H1 (cell line): Measurements from ENCODE around the gene COLEC11. TPM values are rescaled to one million over a fixed set of nuclear protein-coding genes. Genes with fewer than 3 reads are reported as not detected.

Experiments
- CTCF ChIA-PET: fragments of 300-600 bp; sonication (Branson Sonifier 250); formaldehyde crosslinking; loops from one replicate; lab custom pipeline; 2021; ENCODE audit not compliant: partially characterized antibody; lab: Charles Lee
- POLR2A ChIA-PET: fragments of 300-600 bp; sonication (Branson Sonifier 250); formaldehyde crosslinking; loops from one replicate; lab custom pipeline; 2021; ENCODE audit warnings: inconsistent platforms; ENCODE audit not compliant: partially characterized antibody; lab: Charles Lee
- DNase-seq, 2 experiments: peaks; one replicate each; pipeline versions ENCODE4 v3.0.0 to v3.0.0-alpha.2; 2010 to 2022; ENCODE audit warnings: low spot score in 2 of 2, low read depth in 1 of 2, mixed read lengths in 1 of 2
- FAIRE-seq: peaks from 2 replicates; lab custom pipeline; 2011; peaks lifted over from hg19 to GRCh38; lab: Jason Lieb, UNC
- H2AFZ ChIP-seq: 2 replicates; pipeline ENCODE4 v1.8.1; 2012; ENCODE audit warnings: low read length, inconsistent platforms
- H2AK5ac ChIP-seq: 2 replicates; pipeline ENCODE4 v1.6.1; 2013; ENCODE audit warnings: low read depth, low read length
- H2BK120ac ChIP-seq: replicated peaks from 2 replicates; pipeline ENCODE3; 2013; ENCODE audit warnings: low read depth, low read length, inconsistent platforms
- H2BK12ac ChIP-seq: 2 replicates; pipeline ENCODE4 v1.6.1; 2013; ENCODE audit warnings: low read depth, low read length
- H2BK15ac ChIP-seq: 2 replicates; pipeline ENCODE4 v1.6.1; 2013; ENCODE audit warnings: low read length
- H2BK20ac ChIP-seq: 2 replicates; pipeline ENCODE4 v1.6.1; 2013; ENCODE audit warnings: low read length
- H2BK5ac ChIP-seq: 2 replicates; pipeline ENCODE4 v1.6.1; 2013; ENCODE audit warnings: low read depth, low read length
- H3K14ac ChIP-seq: 2 replicates; pipeline ENCODE4 v1.6.1; 2013; ENCODE audit warnings: inconsistent platforms; ENCODE audit not compliant: insufficient read length
- H3K18ac ChIP-seq: 2 replicates; pipeline ENCODE4 v1.6.1; 2013; ENCODE audit warnings: low read length; ENCODE audit errors: extremely low read depth
- H3K23ac ChIP-seq: 2 replicates; pipeline ENCODE4 v1.6.1; 2013; ENCODE audit warnings: inconsistent platforms; ENCODE audit not compliant: insufficient read length
- H3K23me2 ChIP-seq: 2 replicates; pipeline ENCODE4 v1.6.1; 2013; ENCODE audit warnings: low read depth, low read length
- H3K27ac ChIP-seq: 2 replicates; pipeline ENCODE4 v1.6.1; 2011; ENCODE audit warnings: low read depth, low read length, inconsistent platforms
- H3K27me3 ChIP-seq, 4 experiments: replicated peaks in 1 of 4; 1 replicate in 1 of 4; 2 replicates in 3 of 4; pipeline versions ENCODE4 v1.6.1 to v1.8.1; 2011 to 2013; ENCODE audit warnings: low read length in 3 of 4, mild to moderate bottlenecking in 3 of 4, inconsistent platforms in 2 of 4, mixed read lengths in 2 of 4, moderate library complexity in 1 of 4; ENCODE audit not compliant: control insufficient read depth in 3 of 4, insufficient read depth in 3 of 4; ENCODE audit errors: extremely low read depth in 1 of 4
- H3K36me3 ChIP-seq, 4 experiments: 2 replicates each; pipeline versions ENCODE4 v1.6.1 to v1.8.1; 2011 to 2013; ENCODE audit warnings: mild to moderate bottlenecking in 4 of 4, low read length in 3 of 4, moderate library complexity in 2 of 4, control low read depth in 1 of 4, inconsistent platforms in 1 of 4; ENCODE audit not compliant: insufficient read depth in 4 of 4, control insufficient read depth in 2 of 4
- H3K4ac ChIP-seq: replicated peaks from 2 replicates; pipeline ENCODE3; 2013; ENCODE audit warnings: low read length, low read depth, mixed read lengths, inconsistent platforms; ENCODE audit not compliant: insufficient read length
- H3K4me1 ChIP-seq, 4 experiments: replicated peaks in 1 of 4; 1 replicate in 1 of 4; 2 replicates in 3 of 4; pipeline versions ENCODE4 v1.6.1 to v1.8.1; 2011 to 2013; ENCODE audit warnings: low read length in 3 of 4, inconsistent platforms in 2 of 4, mixed read lengths in 1 of 4; ENCODE audit not compliant: insufficient read depth in 4 of 4, control insufficient read depth in 3 of 4
- H3K4me2 ChIP-seq, 2 experiments: 2 replicates each; pipeline versions ENCODE4 v1.6.1 to v1.8.1; 2011 to 2013; ENCODE audit warnings: low read depth in 2 of 2, low read length in 2 of 2, control low read depth in 1 of 2, inconsistent platforms in 1 of 2, mild to moderate bottlenecking in 1 of 2; ENCODE audit not compliant: insufficient read depth in 1 of 2
- H3K4me3 ChIP-seq, 4 experiments: fragments of 200-600, 300-600 bp in 1 of 4; sonication (generic), shearing (Covaris generic), sonication (Bioruptor Twin) in 1 of 4; 2 replicates each; pipeline versions ENCODE4 v1.5.1 to v1.8.1; 2011 to 2016; ENCODE audit warnings: low read length in 4 of 4, low read depth in 3 of 4, control low read depth in 2 of 4, inconsistent platforms in 2 of 4, mild to moderate bottlenecking in 2 of 4, mixed read lengths in 1 of 4, moderate library complexity in 1 of 4; ENCODE audit not compliant: insufficient read depth in 2 of 4; ENCODE audit errors: extremely low read depth in 1 of 4
- H3K56ac ChIP-seq: replicated peaks from 2 replicates; pipeline ENCODE3; 2013; ENCODE audit warnings: low read depth, mild to moderate bottlenecking, mixed read lengths, low read length, inconsistent platforms; ENCODE audit not compliant: insufficient read length
- H3K79me1 ChIP-seq: 2 replicates; pipeline ENCODE4 v1.6.1; 2013; ENCODE audit warnings: low read depth, low read length, control low read depth
- H3K79me2 ChIP-seq, 2 experiments: 2 replicates each; pipeline versions ENCODE4 v1.6.1 to v1.8.1; 2012 to 2013; ENCODE audit warnings: low read length in 2 of 2, mild to moderate bottlenecking in 2 of 2, inconsistent platforms in 1 of 2; ENCODE audit not compliant: insufficient read depth in 2 of 2, control insufficient read depth in 1 of 2
- H3K9ac ChIP-seq, 4 experiments: replicated peaks in 1 of 4; 1 replicate in 1 of 4; 2 replicates in 3 of 4; pipeline versions ENCODE4 v1.6.1 to v1.8.1; 2011 to 2013; ENCODE audit warnings: low read depth in 3 of 4, low read length in 3 of 4, control low read depth in 2 of 4, mild to moderate bottlenecking in 2 of 4, moderate library complexity in 2 of 4, inconsistent platforms in 1 of 4; ENCODE audit errors: extremely low read depth in 1 of 4
- H3K9me3 ChIP-seq, 2 experiments: 2 replicates each; pipeline versions ENCODE4 v1.6.1 to v1.8.1; 2012 to 2013; ENCODE audit warnings: mild to moderate bottlenecking in 2 of 2, moderate library complexity in 2 of 2, control low read depth in 1 of 2, inconsistent platforms in 1 of 2, low read depth in 1 of 2, low read length in 1 of 2, mixed read lengths in 1 of 2; ENCODE audit not compliant: insufficient read depth in 2 of 2
- H4K20me1 ChIP-seq, 2 experiments: replicated peaks in 1 of 2; 2 replicates each; pipeline versions ENCODE3 to v1.8.1; 2011 to 2013; ENCODE audit warnings: inconsistent platforms in 2 of 2, low read length in 2 of 2, mild to moderate bottlenecking in 1 of 2; ENCODE audit not compliant: insufficient read depth in 2 of 2, control insufficient read depth in 1 of 2
- H4K5ac ChIP-seq: 2 replicates; pipeline ENCODE4 v1.6.1; 2013; ENCODE audit warnings: low read length, low read depth, mixed read lengths, inconsistent platforms; ENCODE audit not compliant: insufficient read length
- H4K8ac ChIP-seq: 2 replicates; pipeline ENCODE4 v1.8.0; 2013; ENCODE audit warnings: mild to moderate bottlenecking, moderate library complexity, low read length, inconsistent platforms; ENCODE audit not compliant: insufficient read depth; ENCODE audit errors: extremely low read depth
- H4K91ac ChIP-seq: replicated peaks from 2 replicates; pipeline ENCODE3; 2013; ENCODE audit warnings: low read length, mixed read lengths, inconsistent platforms; ENCODE audit not compliant: insufficient read length
- ASH2L ChIP-seq: fragments of 200-600, 300-600 bp; sonication (generic); IDR thresholded peaks from one replicate; pipeline ENCODE4 v1.7.1; 2017; ENCODE audit warnings: low read length
- JUND ChIP-seq: IDR thresholded peaks from 2 replicates; pipeline ENCODE4 v1.6.1; 2011; ENCODE audit warnings: mild to moderate bottlenecking, improper control_type of control experiment, low read length
- MAX ChIP-seq: IDR thresholded peaks from 2 replicates; pipeline ENCODE4 v1.6.1; 2012; ENCODE audit warnings: inconsistent platforms
- POLR2AphosphoS5 ChIP-seq: IDR thresholded peaks from 2 replicates; pipeline ENCODE4 v1.6.1; 2011; ENCODE audit warnings: low read depth, low read length
- TAF7 ChIP-seq: optimal IDR thresholded peaks from 2 replicates; pipeline ENCODE3; 2011; ENCODE audit warnings: low read depth, mild to moderate bottlenecking, inconsistent platforms, low read length, moderate library complexity, borderline replicate concordance
- WGBS, 2 experiments: shearing (Covaris generic) in 1 of 2; methylation state at CpG; one replicate each; pipeline versions ENCODE4 v1.1.6 to v1.1.7; 2013 to 2015; ENCODE audit warnings: low lambda C conversion rate in 2 of 2, mixed read lengths in 2 of 2, inconsistent platforms in 1 of 2, low coverage in 1 of 2, missing lambda C conversion rate in 1 of 2; ENCODE audit not compliant: insufficient replicate concordance in 2 of 2, insufficient coverage in 1 of 2, insufficient read length in 1 of 2; ENCODE audit errors: extremely low coverage in 1 of 2, missing lambda C conversion rate in 1 of 2; 5-methylcytosine and 5-hydroxymethylcytosine counted together
- polyA plus RNA-seq, 7 experiments: library from polyadenylated mRNA; depleted of rRNA in 3 of 7; stranded (reverse) in 5 of 7; unstranded in 2 of 7; fragments of >200 nt in 5 of 7; fragments of 200-250 nt in 2 of 7; gene quantifications; 1 replicate in 5 of 7; 2 replicates in 1 of 7; 4 replicates in 1 of 7; pipeline versions ENCODE4 v1.2.1 to v1.2.3, GENCODE V29; 2011 to 2013; ENCODE audit warnings: missing spikeins in 2 of 7, mixed read lengths in 2 of 7
- total RNA-seq: library from RNA; stranded (reverse); fragmentation: NEBNext Ultra II Directional; extraction: Animal tissue kit (Norgen Biotek cat#: 25700); gene quantifications from 2 replicates; pipeline ENCODE4 v1.2.1, GENCODE V29; 2021

COLEC11 gene
- total and polyA plus RNA-seq, 2 of the 8 experiments (the other 6 are each of a cell fraction or from before 2014, with no cell fraction given) = 0.47 to 0.80 TPM

DNA sequence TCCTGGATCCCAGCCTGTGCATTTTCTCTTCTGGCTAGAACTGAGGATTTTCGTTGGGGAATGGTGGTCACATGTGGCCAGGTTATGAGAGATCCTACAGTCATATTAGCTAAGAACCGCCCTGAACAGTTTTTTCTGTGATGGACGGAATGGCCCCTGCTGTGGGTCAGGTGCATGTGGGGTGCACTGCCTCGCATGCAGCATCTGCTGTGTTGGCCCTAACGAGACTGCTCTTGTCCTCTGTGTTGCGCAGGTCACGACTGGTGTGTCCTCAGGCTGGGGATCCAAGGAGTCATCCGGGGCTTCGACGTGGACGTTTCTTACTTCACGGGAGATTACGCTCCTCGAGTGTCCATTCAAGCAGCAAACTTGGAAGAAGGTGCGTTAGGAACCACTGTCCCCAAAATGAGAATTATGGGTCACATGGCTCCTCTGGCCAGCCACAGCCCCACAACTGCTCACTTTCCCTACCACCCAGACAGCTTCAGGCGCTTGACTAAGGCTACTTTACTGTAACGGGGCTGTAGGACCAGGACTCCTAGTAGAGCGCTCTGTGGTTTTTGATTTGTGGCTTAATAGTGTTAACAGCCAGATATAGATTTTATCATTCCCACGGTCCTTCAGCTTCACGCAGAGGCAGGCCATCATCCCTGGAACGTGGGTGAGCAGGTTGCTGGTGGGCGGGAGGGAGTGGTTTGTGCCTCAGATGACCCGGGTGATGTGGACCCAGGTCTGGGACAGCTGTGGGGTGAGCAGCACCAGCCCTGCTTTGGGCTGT is 84.9 kb downstream of the COLEC11 start:
- Histone ChIP-seq H3K4me2 (no peak overlapping the region), H2AK5ac (no peak overlapping the region)
- WGBS, 2 experiments = 92% methylated on average over 23 of the region's 23 CpGs; no CpG with 5 or more reads in 1 of the 2 experiments
- no peak for TF ChIP-seq MAX
- TF ChIP-seq POLR2AphosphoS5 = no peak
- TF ChIP-seq ASH2L = no peak
- no peak for TF ChIP-seq JUND
- TF ChIP-seq TAF7 = no peak

More for the DNA sequence above, 84.9 kb downstream of the COLEC11 start:
- Histone ChIP-seq H3K27ac (no peak overlapping the region), H3K56ac (no peak overlapping the region), H3K18ac (no peak overlapping the region), H3K27me3 (no peaks in the 10 kb centered on the region; a peak in 1 of 7 replicates), H3K23me2 (no peaks in the 10 kb centered on the region), H3K4me3 (no peak overlapping the region), H4K91ac (no peak overlapping the region), H3K9ac (no peak overlapping the region), H2AFZ (no peak overlapping the region), H3K14ac (no peak overlapping the region), H3K9me3 (no peaks in the 10 kb centered on the region), H2BK12ac (no peak overlapping the region), H4K5ac (no peak overlapping the region), H3K79me1 (no peaks in the 10 kb centered on the region), H3K23ac (no peak overlapping the region), H2BK120ac (no peak overlapping the region), H3K4ac (no peak overlapping the region), H3K79me2 (no peaks in the 10 kb centered on the region), H3K4me1 (no peaks in the 10 kb centered on the region), H2BK20ac (no peak overlapping the region), H3K36me3 (no peaks in the 10 kb centered on the region), H4K20me1 (no peaks in the 10 kb centered on the region), H2BK5ac (no peak overlapping the region), H4K8ac (no peak overlapping the region), H2BK15ac (no peak overlapping the region)
- ChIA-PET POLR2A (no interaction called here), CTCF (no interaction called here)
- DNase-seq (no peak), FAIRE-seq (no peak)
